Thyroid gland (tissue), 4 donors: Measurements from ENCODE around the gene DTX2.
"Not testable (repeated sequence)": the region's sequence is repeated elsewhere in the genome, so short reads cannot be mapped to it uniquely, and the experiment has no call there.

Experiments used
- POLR2A ChIP-seq, 2 donors: fragments of 450-650 bp; IDR thresholded peaks; one replicate each; pipeline ENCODE4 v1.6.1; 2017; ENCODE audit warnings: antibody characterized with exemption in 2 of 2, mild to moderate bottlenecking in 2 of 2, moderate library complexity in 1 of 2
- TF ChIP-seq, protein P1 (sequence below), 6 experiments: fragments of 200-600 bp in 3 of 6; fragments of 450-650 bp in 3 of 6; sonication (generic) in 3 of 6; IDR thresholded peaks; one replicate each; pipeline ENCODE4 v1.5.1; 2016 to 2019; ENCODE audit warnings: antibody characterized with exemption in 6 of 6, mild to moderate bottlenecking in 2 of 6, inconsistent platforms in 1 of 6, moderate library complexity in 1 of 6

DNA sequence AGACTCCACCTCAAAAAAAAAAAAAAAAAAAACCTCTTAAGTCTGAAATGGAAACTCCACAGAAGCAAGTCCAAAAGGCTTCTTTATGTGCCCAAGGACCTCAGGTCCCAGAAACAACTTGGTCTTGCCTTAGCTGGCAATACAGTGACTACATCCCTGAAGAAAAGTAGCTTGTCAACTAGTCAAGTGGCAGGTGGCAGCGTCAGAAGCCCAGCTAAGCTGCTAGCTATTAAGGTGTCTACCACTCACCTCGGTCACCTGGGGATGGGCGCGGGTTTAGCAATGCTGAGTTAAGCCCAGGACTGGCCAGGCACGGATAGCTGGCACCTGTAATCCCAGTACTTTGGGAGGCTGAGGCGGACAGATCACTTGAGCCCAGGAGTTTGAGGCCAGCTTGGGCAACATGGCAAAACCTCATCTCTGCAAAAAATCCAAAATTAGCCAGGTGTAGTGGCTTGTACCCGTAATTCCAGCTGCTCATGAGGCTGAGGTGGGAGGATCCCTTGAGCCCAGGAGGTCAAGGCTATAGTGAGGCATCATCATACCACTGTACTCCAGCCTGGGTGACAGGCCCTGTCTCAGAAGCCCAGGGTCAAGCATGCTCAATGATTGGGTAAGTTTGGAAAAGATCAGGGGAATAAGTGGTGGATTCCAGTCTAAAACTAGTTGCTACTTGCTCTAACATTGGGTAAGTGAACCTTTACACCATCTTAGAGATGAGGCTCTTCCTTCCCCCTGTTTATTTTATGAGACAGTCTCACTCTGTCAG lies 22.2 kb upstream of the DTX2 start:
- TF ChIP-seq, protein P1, sequence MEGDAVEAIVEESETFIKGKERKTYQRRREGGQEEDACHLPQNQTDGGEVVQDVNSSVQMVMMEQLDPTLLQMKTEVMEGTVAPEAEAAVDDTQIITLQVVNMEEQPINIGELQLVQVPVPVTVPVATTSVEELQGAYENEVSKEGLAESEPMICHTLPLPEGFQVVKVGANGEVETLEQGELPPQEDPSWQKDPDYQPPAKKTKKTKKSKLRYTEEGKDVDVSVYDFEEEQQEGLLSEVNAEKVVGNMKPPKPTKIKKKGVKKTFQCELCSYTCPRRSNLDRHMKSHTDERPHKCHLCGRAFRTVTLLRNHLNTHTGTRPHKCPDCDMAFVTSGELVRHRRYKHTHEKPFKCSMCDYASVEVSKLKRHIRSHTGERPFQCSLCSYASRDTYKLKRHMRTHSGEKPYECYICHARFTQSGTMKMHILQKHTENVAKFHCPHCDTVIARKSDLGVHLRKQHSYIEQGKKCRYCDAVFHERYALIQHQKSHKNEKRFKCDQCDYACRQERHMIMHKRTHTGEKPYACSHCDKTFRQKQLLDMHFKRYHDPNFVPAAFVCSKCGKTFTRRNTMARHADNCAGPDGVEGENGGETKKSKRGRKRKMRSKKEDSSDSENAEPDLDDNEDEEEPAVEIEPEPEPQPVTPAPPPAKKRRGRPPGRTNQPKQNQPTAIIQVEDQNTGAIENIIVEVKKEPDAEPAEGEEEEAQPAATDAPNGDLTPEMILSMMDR (IDR thresholded peaks at IDR 0.05): not testable (repeated sequence)
- not testable (repeated sequence) for TF ChIP-seq POLR2A (IDR thresholded peaks at IDR 0.05)
